ENCODE results near the gene ATXN10. TPM values are rescaled to one million over a fixed set of nuclear protein-coding genes. Genes with fewer than 3 reads are reported as not detected.

Gene ATXN10
- total and polyA plus RNA-seq, 2 of the 8 experiments (the other 6 are each of a cell fraction or from before 2014, with no cell fraction given) = 134 to 210 TPM

DNA sequence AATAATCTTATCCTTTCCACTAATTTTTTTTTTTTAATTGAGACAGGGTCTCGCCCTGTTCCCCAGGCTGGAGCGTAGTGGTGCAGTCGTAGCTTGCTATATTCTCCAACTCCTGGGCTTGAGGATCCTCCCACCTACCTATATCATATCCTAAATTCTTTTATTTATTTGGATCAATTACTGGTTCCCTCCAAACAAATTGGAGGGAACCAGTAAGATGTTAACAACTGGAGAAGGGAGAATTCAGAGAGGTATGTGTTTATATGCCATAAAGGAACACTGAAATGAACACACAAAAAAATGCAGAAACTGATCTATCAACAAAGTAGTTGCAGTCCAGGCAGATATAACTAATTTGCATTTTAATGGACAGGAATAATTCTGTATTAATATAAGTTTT, 63.6 kb downstream of the ATXN10 start:
- H3K79me2 ChIP-seq (ENCODE audit: control insufficient read depth in 1 of 2, insufficient read depth in 2 of 2, low read length in 2 of 2) = peaks cover 0 to 7% of the 10 kb centered on the region in 2 experiments; a peak in 2 of 4 replicates
- no peak overlapping the region for H3K9ac ChIP-seq (replicated peaks in 1 of 4; ENCODE audit: extremely low read depth in 1 of 4, low read depth in 3 of 4, low read length in 3 of 4)
- H3K79me1 ChIP-seq (ENCODE audit: low read depth, low read length) = no peaks in the 10 kb centered on the region; the same call in 1 of the 2 replicates
- H3K4ac ChIP-seq (replicated peaks; ENCODE audit: insufficient read length, low read depth, low read length) = no peak overlapping the region
- no peaks in the 10 kb centered on the region for H3K4me1 ChIP-seq (replicated peaks in 1 of 4; ENCODE audit: control insufficient read depth in 3 of 4, insufficient read depth in 4 of 4, low read length in 3 of 4)
- no peak overlapping the region for H3K56ac ChIP-seq (replicated peaks; ENCODE audit: insufficient read length, low read depth, low read length)
- H3K27me3 ChIP-seq (replicated peaks in 1 of 4; ENCODE audit: control insufficient read depth in 3 of 4, extremely low read depth in 1 of 4, insufficient read depth in 3 of 4, low read length in 3 of 4) = no peaks in the 10 kb centered on the region
- no peak overlapping the region for H2BK15ac ChIP-seq (ENCODE audit: low read length)
- no peak overlapping the region for H2AK5ac ChIP-seq (ENCODE audit: low read depth, low read length)
- H3K23ac ChIP-seq (ENCODE audit: insufficient read length) = no peak overlapping the region
- TF ChIP-seq SAP30 (IDR thresholded peaks at IDR 0.05; ENCODE audit: insufficient read depth, insufficient replicate concordance, low read length) (no peak), CEBPB (IDR thresholded peaks at IDR 0.05; ENCODE audit: low read depth, low read length) (no peak), CTCF (IDR thresholded peaks at IDR 0.05; ENCODE audit: control extremely low read depth in 1 of 3, insufficient read depth in 1 of 3, low read depth in 1 of 3, low read length in 3 of 3) (no peak), SUZ12 (IDR thresholded peaks at IDR 0.05; ENCODE audit: low read length) (no peak), SIX5 (IDR thresholded peaks at IDR 0.05; ENCODE audit: low read depth, low read length) (no peak), SP1 (IDR thresholded peaks at IDR 0.05; ENCODE audit: low read depth, low read length) (no peak), CTBP2 (IDR thresholded peaks at IDR 0.05; ENCODE audit: borderline replicate concordance, insufficient read depth, insufficient read length, low read length) (no peak), HDAC6 (IDR thresholded peaks at IDR 0.05; ENCODE audit: low read depth, low read length) (no peak)
- H3K14ac ChIP-seq (ENCODE audit: insufficient read length) = no peak overlapping the region
- POLR2A ChIA-PET (ENCODE audit: partially characterized antibody) = no interaction called here
- H3K4me3 ChIP-seq (ENCODE audit: extremely low read depth in 1 of 4, insufficient read depth in 2 of 4, low read depth in 3 of 4, low read length in 4 of 4) = no peak overlapping the region
- peaks cover 8 to 42% (median 17%) of the 10 kb centered on the region in 4 experiments; a peak in 7 of 8 replicates for H3K36me3 ChIP-seq (ENCODE audit: control insufficient read depth in 2 of 4, insufficient read depth in 4 of 4, low read length in 3 of 4)
- no peak overlapping the region for H3K18ac ChIP-seq (ENCODE audit: extremely low read depth, low read length)
- H4K5ac ChIP-seq (ENCODE audit: insufficient read length, low read depth, low read length) = no peak overlapping the region
- no peak overlapping the region for H3K27ac ChIP-seq (ENCODE audit: low read depth, low read length)
- H3K9me3 ChIP-seq (ENCODE audit: insufficient read depth in 2 of 2, low read depth in 1 of 2, low read length in 1 of 2) = no peaks in the 10 kb centered on the region
- no peak overlapping the region for H2BK20ac ChIP-seq (ENCODE audit: low read length)
- DNase-seq (ENCODE audit: low read depth in 1 of 2, low spot score in 2 of 2) = no peak
- CTCF ChIA-PET (ENCODE audit: partially characterized antibody) = interaction anchor here (1.0 kb wide), 1 partner anchor 9 kb away, joined by 3 read pairs; no protein-coding TSS in a partner anchor
- no peak overlapping the region for H2BK12ac ChIP-seq (ENCODE audit: low read depth, low read length)
- no peak overlapping the region for H2BK5ac ChIP-seq (ENCODE audit: low read depth, low read length)
- no peak overlapping the region for H4K8ac ChIP-seq (ENCODE audit: extremely low read depth, insufficient read depth, low read length)
- WGBS, 2 experiments (ENCODE audit: extremely low coverage in 1 of 2, insufficient coverage in 1 of 2, insufficient read length in 1 of 2, insufficient replicate concordance in 2 of 2, low coverage in 1 of 2, low lambda C conversion rate in 2 of 2, missing lambda C conversion rate in 1 of 2) = 91% methylated on average over 3 of the region's 3 CpGs; no CpG with 5 or more reads in 1 of the 2 experiments
- H2AFZ ChIP-seq (ENCODE audit: low read length) = no peak overlapping the region
- H3K4me2 ChIP-seq (ENCODE audit: insufficient read depth in 1 of 2, low read depth in 2 of 2, low read length in 2 of 2) = no peak overlapping the region
- H2BK120ac ChIP-seq (replicated peaks; ENCODE audit: low read depth, low read length) = no peak overlapping the region
- peaks cover 0 to 4% of the 10 kb centered on the region in 2 experiments for H4K20me1 ChIP-seq (replicated peaks in 1 of 2; ENCODE audit: control insufficient read depth in 1 of 2, insufficient read depth in 2 of 2, low read length in 2 of 2)
- no peak for FAIRE-seq
- H4K91ac ChIP-seq (replicated peaks; ENCODE audit: insufficient read length, low read length) = no peak overlapping the region
- H3K23me2 ChIP-seq (ENCODE audit: low read depth, low read length) = no peaks in the 10 kb centered on the region

Data from H1 (cell line).